Thyroid gland (tissue), 4 donors: Measurements from ENCODE around the gene ZKSCAN7.

Experiments used
- CTCF ChIP-seq, 6 experiments: fragments of 200-600 bp in 3 of 6; fragments of 450-650 bp in 3 of 6; sonication (generic) in 3 of 6; IDR thresholded peaks; one replicate each; pipeline ENCODE4 v1.5.1; 2016 to 2019; ENCODE audit warnings: antibody characterized with exemption in 6 of 6, mild to moderate bottlenecking in 2 of 6, inconsistent platforms in 1 of 6, moderate library complexity in 1 of 6
- POLR2A ChIP-seq, 2 donors: fragments of 450-650 bp; IDR thresholded peaks; one replicate each; pipeline ENCODE4 v1.6.1; 2017; ENCODE audit warnings: antibody characterized with exemption in 2 of 2, mild to moderate bottlenecking in 2 of 2, moderate library complexity in 1 of 2

GRCh38 chr3:44554626-44555592, at the start of gene ZKSCAN7:
- peak in 1 of 6 experiments; percentile 16 for TF ChIP-seq CTCF (IDR thresholded peaks at IDR 0.05)
- peak in 1 of 2 donors; percentile 40 for TF ChIP-seq POLR2A (IDR thresholded peaks at IDR 0.05)
